Suprapubic skin (tissue), 4 donors: ENCODE results near the gene COL5A1. TPM values are rescaled to one million over a fixed set of nuclear protein-coding genes. Genes with fewer than 3 reads are reported as not detected.

Source experiments
- DNase-seq, 2 donors: peaks; one replicate each; pipeline ENCODE4 v3.0.0-alpha.2; 2019; ENCODE audit warnings: low spot score in 2 of 2
- H3K27ac ChIP-seq: fragments of 200-600 bp; sonication (generic); one replicate; pipeline ENCODE4 v1.5.1; 2019
- H3K27me3 ChIP-seq: fragments of 200-600 bp; sonication (generic); one replicate; pipeline ENCODE4 v1.5.1; 2019
- H3K36me3 ChIP-seq: fragments of 200-600 bp; sonication (generic); one replicate; pipeline ENCODE4 v1.5.1; 2019
- H3K4me1 ChIP-seq: fragments of 200-600 bp; sonication (generic); one replicate; pipeline ENCODE4 v1.5.1; 2019
- H3K4me3 ChIP-seq: fragments of 200-600 bp; sonication (generic); one replicate; pipeline ENCODE4 v1.5.1; 2019; ENCODE audit warnings: mild to moderate bottlenecking
- H3K9me3 ChIP-seq: fragments of 200-600 bp; sonication (generic); one replicate; pipeline ENCODE4 v1.5.1; 2019
- CTCF ChIP-seq, 2 donors: fragments of 200-600 bp in 1 of 2; fragments of 450-650 bp in 1 of 2; sonication (generic) in 1 of 2; IDR thresholded peaks; one replicate each; pipeline ENCODE4 v1.5.1; 2016 to 2019; ENCODE audit warnings: antibody characterized with exemption in 2 of 2, mild to moderate bottlenecking in 1 of 2, moderate library complexity in 1 of 2
- EP300 ChIP-seq: sonication (generic); formaldehyde crosslinking; IDR thresholded peaks from one replicate; pipeline ENCODE4 v1.6.1; 2017; ENCODE audit warnings: antibody characterized with exemption
- POLR2A ChIP-seq, 2 donors: fragments of 450-650 bp; IDR thresholded peaks; one replicate each; pipeline ENCODE4 v1.6.1; 2017; ENCODE audit warnings: antibody characterized with exemption in 2 of 2, mild to moderate bottlenecking in 2 of 2, moderate library complexity in 2 of 2
- POLR2AphosphoS5 ChIP-seq, 3 donors: sonication (generic); formaldehyde crosslinking; IDR thresholded peaks; one replicate each; pipeline ENCODE4 v1.6.1; 2017; ENCODE audit warnings: antibody characterized with exemption in 3 of 3
- WGBS: methylation state at CpG from one replicate; pipeline ENCODE4 v1.1.5; 2018; 5-methylcytosine and 5-hydroxymethylcytosine counted together
- total RNA-seq, 4 donors: library from RNA; depleted of rRNA; stranded (reverse); fragments of >200 nt; gene quantifications; one replicate each; pipeline ENCODE4 v1.1.0, GENCODE V29; 2016

COL5A1 gene
- total RNA-seq, 4 donors from 2014 or later, result 8.6 to 16.5 (median 15.4) TPM

DNA sequence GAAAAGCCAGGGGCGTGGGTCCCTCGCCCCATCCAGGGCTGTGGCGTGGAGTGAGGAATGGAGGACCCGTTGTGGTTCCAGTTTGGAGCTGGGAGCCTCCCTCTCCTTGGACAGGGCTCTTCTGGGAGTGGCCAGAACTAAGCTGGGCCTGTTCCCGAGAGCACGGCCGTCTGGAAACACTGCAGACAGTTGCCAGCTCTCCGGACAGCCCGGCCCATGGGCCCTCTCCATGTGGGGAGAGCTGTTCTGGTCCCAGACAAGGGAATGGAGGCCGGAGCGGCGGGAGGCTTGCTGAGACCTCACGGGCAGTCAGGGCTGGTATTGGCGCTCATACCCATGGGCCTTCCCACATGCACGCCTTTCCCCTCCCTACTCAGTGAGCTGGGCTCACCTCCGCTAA is 193.8 kb downstream of the COL5A1 start:
- no peak overlapping the region for H3K27ac ChIP-seq
- H3K4me3 ChIP-seq, result no peak overlapping the region
- no peak for DNase-seq
- TF ChIP-seq EP300 (no peak), CTCF (IDR thresholded peaks at IDR 0.05) (no peak), POLR2A (IDR thresholded peaks at IDR 0.05) (no peak), POLR2AphosphoS5 (IDR thresholded peaks at IDR 0.05) (no peak)
- H3K9me3 ChIP-seq, result no peaks in the 10 kb centered on the region
- H3K36me3 ChIP-seq, result peaks cover 23% of the 10 kb centered on the region
- no peaks in the 10 kb centered on the region for H3K4me1 ChIP-seq
- 86% methylated on average over 1 of the region's 16 CpGs for WGBS
- no peaks in the 10 kb centered on the region for H3K27me3 ChIP-seq

- no peak for TF ChIP-seq POLR2A (IDR thresholded peaks at IDR 0.05)
- no peak for TF ChIP-seq EP300
- no peak for TF ChIP-seq CTCF (IDR thresholded peaks at IDR 0.05)
- TF ChIP-seq POLR2AphosphoS5 (IDR thresholded peaks at IDR 0.05), result no peak
- DNase-seq, result no peak
Observed at GRCh38 chr9:134835987-134836386, 194.4 kb downstream of the COL5A1 start.

DNA sequence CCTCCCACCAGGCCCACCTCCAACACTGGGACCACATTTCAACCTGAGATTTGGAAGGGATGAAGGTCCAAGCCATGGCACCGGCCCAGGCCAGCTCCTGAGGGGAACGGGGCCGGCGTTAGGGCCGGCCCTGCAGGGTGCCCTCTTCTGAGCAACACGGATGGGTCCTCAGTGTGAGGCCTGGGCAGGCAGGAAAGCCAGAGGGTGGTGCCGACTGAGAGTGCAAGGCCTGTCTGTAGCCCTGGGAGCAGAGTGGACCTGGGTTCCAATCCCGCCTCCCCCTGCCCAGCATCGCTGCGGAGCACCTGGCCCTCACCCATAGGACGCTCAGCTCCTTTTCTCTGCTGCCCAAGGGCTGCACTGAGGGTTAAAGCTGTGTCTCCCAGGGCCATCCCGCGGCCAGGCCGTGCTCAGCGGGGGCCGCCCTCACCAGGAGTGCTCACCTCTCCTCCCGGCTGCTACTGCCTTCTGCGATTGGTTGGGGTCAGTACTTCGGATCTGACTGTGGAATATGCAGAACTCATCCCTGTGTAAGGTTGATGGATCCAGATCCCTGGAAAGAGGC is 194.9 kb downstream of the COL5A1 start:
- 88% methylated on average over 18 of the region's 19 CpGs for WGBS
- Histone ChIP-seq H3K4me1 (no peaks in the 10 kb centered on the region), H3K4me3 (no peak overlapping the region), H3K36me3 (peaks cover 22% of the 10 kb centered on the region), H3K27me3 (no peaks in the 10 kb centered on the region), H3K9me3 (no peaks in the 10 kb centered on the region), H3K27ac (no peak overlapping the region)
- TF ChIP-seq POLR2A (IDR thresholded peaks at IDR 0.05), result no peak
- no peak for TF ChIP-seq POLR2AphosphoS5 (IDR thresholded peaks at IDR 0.05)
- TF ChIP-seq EP300, result no peak
- TF ChIP-seq CTCF (IDR thresholded peaks at IDR 0.05), result no peak
- DNase-seq, result no peak

More at GRCh38 chr9:134835987-134836386, 194.4 kb downstream of the COL5A1 start:
- Histone ChIP-seq H3K27ac (no peak overlapping the region), H3K36me3 (peaks cover 19% of the 10 kb centered on the region), H3K4me1 (no peaks in the 10 kb centered on the region), H3K9me3 (no peaks in the 10 kb centered on the region), H3K4me3 (no peak overlapping the region), H3K27me3 (no peaks in the 10 kb centered on the region)
- WGBS, result 76% methylated on average over 11 of the region's 13 CpGs

DNA sequence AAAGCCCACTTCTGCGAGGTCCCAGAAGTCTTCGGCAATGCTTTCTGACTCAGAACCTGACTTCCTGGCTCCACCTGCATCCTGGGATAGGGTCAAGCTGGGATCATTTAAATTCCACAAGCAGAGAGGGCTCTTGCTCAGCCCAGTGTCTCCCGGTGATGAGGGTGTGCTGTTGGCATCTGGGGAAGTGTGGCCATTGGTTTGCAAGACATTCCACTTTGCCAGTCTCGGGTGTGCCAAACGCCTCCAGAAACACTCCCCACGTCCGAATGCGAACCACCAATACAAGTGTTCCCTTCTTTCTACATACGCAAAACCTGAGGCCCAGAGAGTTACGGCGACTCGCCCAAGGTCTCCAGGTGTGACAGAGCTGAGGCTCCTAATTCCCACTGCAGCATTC is 195.9 kb downstream of the COL5A1 start:
- Histone ChIP-seq H3K27me3 (no peaks in the 10 kb centered on the region), H3K4me1 (no peaks in the 10 kb centered on the region), H3K9me3 (no peaks in the 10 kb centered on the region), H3K4me3 (no peak overlapping the region), H3K36me3 (peaks cover 31% of the 10 kb centered on the region), H3K27ac (no peak overlapping the region)
- 90% methylated on average over 12 of the region's 12 CpGs for WGBS
- DNase-seq, result no peak
- TF ChIP-seq EP300 (no peak), POLR2A (IDR thresholded peaks at IDR 0.05) (no peak), CTCF (IDR thresholded peaks at IDR 0.05) (no peak), POLR2AphosphoS5 (IDR thresholded peaks at IDR 0.05) (no peak)

DNA sequence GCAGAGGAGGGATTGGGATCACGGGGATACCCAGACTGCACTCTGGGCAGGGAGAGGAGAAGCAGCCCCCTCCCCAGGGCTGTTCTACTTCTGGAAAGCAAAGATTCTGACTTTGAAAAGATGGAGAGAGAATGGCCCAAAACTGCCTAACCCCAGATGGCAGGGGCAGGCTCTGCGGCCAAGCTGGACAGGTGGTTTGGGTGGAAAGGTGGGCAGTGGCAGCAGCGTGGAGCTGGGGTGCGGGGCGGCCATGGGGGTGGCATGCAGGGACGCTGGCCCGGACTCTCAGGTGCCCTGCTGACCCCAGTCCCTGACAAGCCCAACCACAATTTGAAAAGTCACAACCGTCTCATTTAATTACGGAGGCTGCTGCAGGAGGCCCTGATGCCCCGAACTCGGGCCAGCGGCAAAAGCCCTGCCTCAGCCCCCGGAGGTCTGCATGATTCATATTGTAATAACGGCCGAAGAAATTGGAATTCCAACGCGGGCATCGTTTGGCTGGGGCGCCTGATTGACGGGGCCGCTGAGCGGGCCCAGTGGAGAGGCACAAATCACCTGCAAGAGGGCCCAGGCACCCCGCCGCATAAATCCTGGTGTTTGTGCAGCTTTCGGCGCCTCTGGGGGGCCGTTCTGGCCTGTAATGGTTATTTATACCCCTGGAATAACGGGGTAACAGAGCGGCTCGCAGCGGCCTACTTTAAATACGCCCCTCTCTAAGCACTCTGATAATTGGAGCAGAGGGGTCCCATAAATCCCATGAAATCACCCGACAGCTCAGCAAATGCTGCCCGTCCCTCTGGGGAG is 197.2 kb downstream of the COL5A1 start:
- no peaks in the 10 kb centered on the region for H3K27me3 ChIP-seq
- H3K4me1 ChIP-seq, result no peaks in the 10 kb centered on the region
- TF ChIP-seq POLR2AphosphoS5 (IDR thresholded peaks at IDR 0.05) (no peak), EP300 (no peak), CTCF (IDR thresholded peaks at IDR 0.05) (no peak), POLR2A (IDR thresholded peaks at IDR 0.05) (no peak)
- H3K9me3 ChIP-seq, result no peaks in the 10 kb centered on the region
- no peak overlapping the region for H3K27ac ChIP-seq
- no peak for DNase-seq
- H3K36me3 ChIP-seq, result peaks cover 38% of the 10 kb centered on the region
- 87% methylated on average over 33 of the region's 34 CpGs for WGBS
- no peak overlapping the region for H3K4me3 ChIP-seq
